IMR-90 (cell line): ENCODE results near the gene C1QL4. TPM values are rescaled to one million over a fixed set of nuclear protein-coding genes. Genes with fewer than 3 reads are reported as not detected.

Experiments
- ATAC-seq: fragments of 200-7000 bp; cut with Tn5 transposase; 2 replicates; pipeline ENCODE4 v1.9.1; 2020; ENCODE audit warnings: low read depth, mild to moderate bottlenecking, moderate library complexity
- BruUV-seq: library from RNA; stranded (reverse); fragments of 400-500 nt; replicated peaks from 2 replicates; lab custom pipeline; 2021; lab: Mats Ljungman, UMichigan
- CTCF ChIA-PET: fragments of 300-600 bp; formaldehyde crosslinking; extraction: SDS; loops from one replicate; lab custom pipeline; 2021; ENCODE audit warnings: antibody characterized with exemption; lab: Yijun Ruan, JAX
- POLR2A ChIA-PET: fragments of 300-600 bp; sonication (Branson Sonifier 250); formaldehyde crosslinking; loops from one replicate; lab custom pipeline; 2022; ENCODE audit warnings: antibody characterized with exemption; ENCODE audit not compliant: unreplicated experiment; lab: Charles Lee
- DNase-seq: peaks from one replicate; pipeline ENCODE4 v3.0.0; 2013
- H2AFZ ChIP-seq: replicated peaks from 2 replicates; pipeline ENCODE3; 2013; ENCODE audit warnings: low read length, mild to moderate bottlenecking; ENCODE audit not compliant: poor library complexity
- H2AK5ac ChIP-seq: 2 replicates; pipeline ENCODE4 v1.6.1; 2013; ENCODE audit warnings: low read depth, low read length, inconsistent platforms
- H2AK9ac ChIP-seq: replicated peaks from 2 replicates; pipeline ENCODE3; 2013; ENCODE audit warnings: mild to moderate bottlenecking, low read depth, low read length, moderate library complexity; ENCODE audit not compliant: poor library complexity
- H2BK120ac ChIP-seq: 2 replicates; pipeline ENCODE4 v1.6.1; 2013; ENCODE audit warnings: low read depth, low read length, inconsistent platforms
- H2BK15ac ChIP-seq: 3 replicates; pipeline ENCODE4 v1.6.1; 2013; ENCODE audit warnings: low read depth, low read length, inconsistent platforms
- H2BK20ac ChIP-seq: 2 replicates; pipeline ENCODE4 v1.6.1; 2013; ENCODE audit warnings: low read depth, mild to moderate bottlenecking, inconsistent platforms, low read length, moderate library complexity
- H2BK5ac ChIP-seq: 2 replicates; pipeline ENCODE4 v1.6.1; 2013; ENCODE audit warnings: mild to moderate bottlenecking, low read depth, low read length, inconsistent platforms; ENCODE audit not compliant: poor library complexity, severe bottlenecking
- H3K14ac ChIP-seq: replicated peaks from 2 replicates; pipeline ENCODE4 v1.6.1; 2013; ENCODE audit warnings: low read depth, low read length, inconsistent platforms
- H3K18ac ChIP-seq: 2 replicates; pipeline ENCODE4 v1.6.1; 2013; ENCODE audit warnings: low read depth, low read length, control low read depth
- H3K23ac ChIP-seq: 2 replicates; pipeline ENCODE4 v1.6.1; 2013; ENCODE audit warnings: low read depth, low read length, inconsistent platforms
- H3K27ac ChIP-seq: 2 replicates; pipeline ENCODE4 v1.5.1; 2013; ENCODE audit warnings: mild to moderate bottlenecking, control low read depth, low read length; ENCODE audit not compliant: insufficient read depth
- H3K27me3 ChIP-seq: 2 replicates; pipeline ENCODE4 v1.6.1; 2013; ENCODE audit warnings: low read length; ENCODE audit not compliant: control insufficient read depth, insufficient read depth
- H3K36me3 ChIP-seq: 2 replicates; pipeline ENCODE4 v1.6.1; 2013; ENCODE audit warnings: low read length, mixed read lengths; ENCODE audit not compliant: control insufficient read depth, insufficient read depth
- H3K4ac ChIP-seq: 2 replicates; pipeline ENCODE4 v1.6.1; 2013; ENCODE audit warnings: low read depth, low read length, inconsistent platforms
- H3K4me1 ChIP-seq: 2 replicates; pipeline ENCODE4 v1.6.1; 2013; ENCODE audit warnings: low read length, mixed read lengths; ENCODE audit not compliant: control insufficient read depth, insufficient read depth
- H3K4me2 ChIP-seq: 2 replicates; pipeline ENCODE4 v1.6.1; 2013; ENCODE audit warnings: low read depth, mild to moderate bottlenecking, control low read depth, low read length, moderate library complexity
- H3K4me3 ChIP-seq: 2 replicates; pipeline ENCODE4 v1.5.1; 2013; ENCODE audit warnings: low read depth, mild to moderate bottlenecking, control low read depth, low read length, moderate library complexity; ENCODE audit not compliant: insufficient read depth
- H3K56ac ChIP-seq: 2 replicates; pipeline ENCODE4 v1.6.1; 2013; ENCODE audit warnings: low read length, inconsistent platforms; ENCODE audit not compliant: insufficient read depth; ENCODE audit errors: extremely low read depth
- H3K79me1 ChIP-seq, 2 experiments: 2 replicates each; pipeline ENCODE4 v1.6.1; 2013; ENCODE audit warnings: low read length in 2 of 2, inconsistent platforms in 1 of 2, low read depth in 1 of 2
- H3K9ac ChIP-seq: 2 replicates; pipeline ENCODE4 v1.6.1; 2013; ENCODE audit warnings: low read depth, low read length, control low read depth
- H3K9me1 ChIP-seq: 2 replicates; pipeline ENCODE4 v1.6.1; 2013; ENCODE audit warnings: low read length, inconsistent platforms; ENCODE audit not compliant: insufficient read depth
- H3K9me3 ChIP-seq: 2 replicates; pipeline ENCODE4 v1.6.1; 2013; ENCODE audit warnings: low read length; ENCODE audit not compliant: control insufficient read depth, insufficient read depth
- H4K20me1 ChIP-seq: 2 replicates; pipeline ENCODE4 v1.6.1; 2013; ENCODE audit warnings: low read length, inconsistent platforms; ENCODE audit not compliant: insufficient read depth
- H4K5ac ChIP-seq: 2 replicates; pipeline ENCODE4 v1.6.1; 2013; ENCODE audit warnings: mild to moderate bottlenecking, low read depth, low read length, control low read depth
- H4K8ac ChIP-seq, 2 experiments: 2 replicates each; pipeline ENCODE4 v1.6.1; 2013; ENCODE audit warnings: low read depth in 2 of 2, low read length in 2 of 2, control low read depth in 1 of 2, inconsistent platforms in 1 of 2
- H4K91ac ChIP-seq: 2 replicates; pipeline ENCODE4 v1.6.1; 2013; ENCODE audit warnings: low read depth, low read length, inconsistent platforms; ENCODE audit not compliant: insufficient read depth
- BHLHE40 ChIP-seq: fragments of 150-350 bp; IDR thresholded peaks from 2 replicates; pipeline ENCODE4 v1.6.1; 2016; ENCODE audit warnings: mild to moderate bottlenecking, low read depth, low read length
- CEBPB ChIP-seq: IDR thresholded peaks from 2 replicates; pipeline ENCODE4 v1.6.1; 2012; ENCODE audit warnings: low read depth, low read length, improper control_type of control experiment
- CHD1 ChIP-seq: IDR thresholded peaks from 2 replicates; pipeline ENCODE4 v1.6.1; 2012; ENCODE audit warnings: low read depth, low read length, improper control_type of control experiment
- CTCF ChIP-seq: conservative IDR thresholded peaks from 2 replicates; pipeline ENCODE4 v1.5.1; 2012; ENCODE audit warnings: mild to moderate bottlenecking, low read depth, low read length, improper control_type of control experiment
- FOS ChIP-seq: fragments of 150-350 bp; IDR thresholded peaks from 2 replicates; pipeline ENCODE4 v1.6.1; 2016; ENCODE audit warnings: low read depth, low read length
- MAFK ChIP-seq: IDR thresholded peaks from 2 replicates; pipeline ENCODE4 v1.6.1; 2012; ENCODE audit warnings: low read depth, low read length, improper control_type of control experiment
- MAZ ChIP-seq: IDR thresholded peaks from 2 replicates; pipeline ENCODE4 v1.6.1; 2012; ENCODE audit warnings: low read depth, mild to moderate bottlenecking, low read length, improper control_type of control experiment, moderate library complexity, borderline replicate concordance
- MXI1 ChIP-seq: IDR thresholded peaks from 2 replicates; pipeline ENCODE4 v1.6.1; 2012; ENCODE audit warnings: low read depth, mild to moderate bottlenecking, low read length, moderate library complexity, borderline replicate concordance
- NFE2L2 ChIP-seq: fragments of 150-350 bp; IDR thresholded peaks from 2 replicates; pipeline ENCODE4 v1.6.1; 2016; ENCODE audit warnings: low read depth, mild to moderate bottlenecking, low read length
- POLR2A ChIP-seq: IDR thresholded peaks from 2 replicates; pipeline ENCODE4 v1.6.1; 2012; ENCODE audit warnings: mild to moderate bottlenecking, low read depth, low read length
- RAD21 ChIP-seq: IDR thresholded peaks from 2 replicates; pipeline ENCODE4 v1.6.1; 2012; ENCODE audit warnings: low read length, improper control_type of control experiment
- RCOR1 ChIP-seq: IDR thresholded peaks from 2 replicates; pipeline ENCODE4 v1.6.1; 2012; ENCODE audit warnings: mild to moderate bottlenecking, low read length, improper control_type of control experiment; ENCODE audit not compliant: insufficient replicate concordance
- RFX5 ChIP-seq: IDR thresholded peaks from 2 replicates; pipeline ENCODE4 v1.8.0; 2012; ENCODE audit warnings: low read depth, mild to moderate bottlenecking, low read length, moderate library complexity
- SMC3 ChIP-seq: fragments of 150-350 bp; IDR thresholded peaks from 2 replicates; pipeline ENCODE4 v1.6.1; 2016; ENCODE audit warnings: low read depth, mild to moderate bottlenecking, antibody characterized with exemption, low read length, moderate library complexity
- USF2 ChIP-seq: fragments of 150-350 bp; IDR thresholded peaks from 2 replicates; pipeline ENCODE4 v1.6.1; 2017; ENCODE audit warnings: mild to moderate bottlenecking, antibody characterized with exemption, low read length, low read depth
- WGBS, 2 experiments: methylation state at CpG; one replicate each; pipeline versions ENCODE4 v1.1.5 to v1.1.7; 2013; ENCODE audit warnings: missing lambda C conversion rate in 2 of 2; ENCODE audit not compliant: insufficient read length in 1 of 2; ENCODE audit errors: extremely low coverage in 2 of 2; 5-methylcytosine and 5-hydroxymethylcytosine counted together
- dilution Hi-C: fragments of 300-500 bp; cut with HindIII; formaldehyde crosslinking; loops from one replicate; pipeline ENCODE4 v1.14.3; 2018; ENCODE audit warnings: low sequenced_read_pairs; ENCODE audit not compliant: unreplicated experiment
- in situ Hi-C: fragments of 300-500 bp; cut with MboI; formaldehyde crosslinking; loops from 3 replicates; pipeline ENCODE4 v1.14.3; 2019; ENCODE audit warnings: low sequenced_read_pairs, inconsistent platforms, mixed read lengths
- intact Hi-C: fragments of 100-400 bp; cut with micrococcal nuclease; formaldehyde crosslinking; loops from 2 replicates; pipeline ENCODE4 v1.10.0; 2022
- polyA plus RNA-seq, 3 experiments: library from polyadenylated mRNA; depleted of rRNA; stranded (reverse); fragments of >200 nt; gene quantifications; 2 replicates each; pipeline ENCODE4 v1.2.3, GENCODE V29; 2012; ENCODE audit warnings: low replicate concordance in 1 of 3
- total RNA-seq: library from RNA; depleted of rRNA; stranded (reverse); fragments of >200 nt; gene quantifications from 2 replicates; pipeline ENCODE4 v1.2.3, GENCODE V29; 2012
- TF ChIP-seq, protein P1 (sequence below): fragments of 150-350 bp; IDR thresholded peaks from 2 replicates; pipeline ENCODE4 v1.6.1; 2016; ENCODE audit warnings: low read depth, mild to moderate bottlenecking, low read length, moderate library complexity, borderline replicate concordance

C1QL4 gene
- total and polyA plus RNA-seq, 2 of the 4 experiments (the other 2 are of a cell fraction), result 0.18 to 0.46 TPM

- DNase-seq (no peak), ATAC-seq (no peak)
- no peaks in the 10 kb centered on the region for H3K36me3 ChIP-seq
- no peaks in the 10 kb centered on the region for H3K9me1 ChIP-seq
- H4K91ac ChIP-seq, result no peak overlapping the region
- no peak overlapping the region for H3K4me2 ChIP-seq
- H3K27me3 ChIP-seq, result peaks cover 64% of the 10 kb centered on the region
- no peak overlapping the region for H3K23ac ChIP-seq
- H4K20me1 ChIP-seq, result no peaks in the 10 kb centered on the region
- ChIA-PET POLR2A (no interaction called here), CTCF (interaction anchor here (0.6 to 0.9 kb wide), 3 partner anchors 9 to 19 kb away, joined by 3 to 5 read pairs (median 3); no protein-coding TSS in a partner anchor)
- no peak overlapping the region for H4K5ac ChIP-seq
- H3K14ac ChIP-seq, result no peak overlapping the region
- no peak overlapping the region for H3K18ac ChIP-seq
- TF ChIP-seq MAFK (no peak), NFE2L2 (no peak), USF2 (no peak), CTCF (no peak), MAZ (no peak), FOS (no peak), SMC3 (no peak), MXI1 (no peak), RFX5 (no peak), CHD1 (no peak), RCOR1 (no peak), CEBPB (no peak), POLR2A (no peak), RAD21 (no peak), BHLHE40 (no peak)
- TF ChIP-seq, protein P1, sequence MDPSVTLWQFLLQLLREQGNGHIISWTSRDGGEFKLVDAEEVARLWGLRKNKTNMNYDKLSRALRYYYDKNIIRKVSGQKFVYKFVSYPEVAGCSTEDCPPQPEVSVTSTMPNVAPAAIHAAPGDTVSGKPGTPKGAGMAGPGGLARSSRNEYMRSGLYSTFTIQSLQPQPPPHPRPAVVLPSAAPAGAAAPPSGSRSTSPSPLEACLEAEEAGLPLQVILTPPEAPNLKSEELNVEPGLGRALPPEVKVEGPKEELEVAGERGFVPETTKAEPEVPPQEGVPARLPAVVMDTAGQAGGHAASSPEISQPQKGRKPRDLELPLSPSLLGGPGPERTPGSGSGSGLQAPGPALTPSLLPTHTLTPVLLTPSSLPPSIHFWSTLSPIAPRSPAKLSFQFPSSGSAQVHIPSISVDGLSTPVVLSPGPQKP, result no peak
- H3K4me1 ChIP-seq, result peaks cover 7% of the 10 kb centered on the region
- no peak overlapping the region for H3K4ac ChIP-seq
- no peak overlapping the region for H2AFZ ChIP-seq
- in situ Hi-C loops, result no loop called here
- H2BK15ac ChIP-seq, result no peak overlapping the region
- H2BK20ac ChIP-seq, result no peak overlapping the region
- no peak overlapping the region for H3K27ac ChIP-seq
- H4K8ac ChIP-seq, result no peak overlapping the region
- no peak overlapping the region for H2AK9ac ChIP-seq
- H2AK5ac ChIP-seq, result no peak overlapping the region
- H3K4me3 ChIP-seq, result no peak overlapping the region
- no peak overlapping the region for H2BK120ac ChIP-seq
- H3K79me1 ChIP-seq, result no peaks in the 10 kb centered on the region
- intact Hi-C loops, result no loop called here
- dilution Hi-C loops, result no loop called here
- BruUV-seq, result no TSS peak
- no peak overlapping the region for H3K9ac ChIP-seq
- H3K9me3 ChIP-seq, result peaks cover 6% of the 10 kb centered on the region; the same call in 1 of the 2 replicates
- WGBS, 2 experiments, result 0% methylated on average over 1 of the region's 8 CpGs; no CpG with 5 or more reads in 1 of the 2 experiments
- H2BK5ac ChIP-seq, result no peak overlapping the region
- no peak overlapping the region for H3K56ac ChIP-seq
Observed at GRCh38 chr12:49297695-49298060, 39.3 kb downstream of the C1QL4 start.
